Measurements from ENCODE around the gene TTC9C. TPM values are rescaled to one million over a fixed set of nuclear protein-coding genes. Genes with fewer than 3 reads are reported as not detected.

TTC9C gene
- total and polyA plus RNA-seq, 2 of the 13 experiments (the other 11 are each of a cell fraction or from before 2014, with no cell fraction given), result 28.0 to 36.4 TPM

- TF ChIP-seq HNRNPLL (IDR thresholded peaks at IDR 0.05; ENCODE audit: low read depth, low read length, poor library complexity, severe bottlenecking), result no peak
- no peak for TF ChIP-seq ZMYM4 (CRISPR knock-in tag; IDR thresholded peaks at IDR 0.05)
- TF ChIP-seq, protein P1, sequence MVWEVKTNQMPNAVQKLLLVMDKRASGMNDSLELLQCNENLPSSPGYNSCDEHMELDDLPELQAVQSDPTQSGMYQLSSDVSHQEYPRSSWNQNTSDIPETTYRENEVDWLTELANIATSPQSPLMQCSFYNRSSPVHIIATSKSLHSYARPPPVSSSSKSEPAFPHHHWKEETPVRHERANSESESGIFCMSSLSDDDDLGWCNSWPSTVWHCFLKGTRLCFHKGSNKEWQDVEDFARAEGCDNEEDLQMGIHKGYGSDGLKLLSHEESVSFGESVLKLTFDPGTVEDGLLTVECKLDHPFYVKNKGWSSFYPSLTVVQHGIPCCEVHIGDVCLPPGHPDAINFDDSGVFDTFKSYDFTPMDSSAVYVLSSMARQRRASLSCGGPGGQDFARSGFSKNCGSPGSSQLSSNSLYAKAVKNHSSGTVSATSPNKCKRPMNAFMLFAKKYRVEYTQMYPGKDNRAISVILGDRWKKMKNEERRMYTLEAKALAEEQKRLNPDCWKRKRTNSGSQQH (CRISPR knock-in tag; IDR thresholded peaks at IDR 0.05; ENCODE audit: low read depth), result no peak
- TF ChIP-seq, protein P2, sequence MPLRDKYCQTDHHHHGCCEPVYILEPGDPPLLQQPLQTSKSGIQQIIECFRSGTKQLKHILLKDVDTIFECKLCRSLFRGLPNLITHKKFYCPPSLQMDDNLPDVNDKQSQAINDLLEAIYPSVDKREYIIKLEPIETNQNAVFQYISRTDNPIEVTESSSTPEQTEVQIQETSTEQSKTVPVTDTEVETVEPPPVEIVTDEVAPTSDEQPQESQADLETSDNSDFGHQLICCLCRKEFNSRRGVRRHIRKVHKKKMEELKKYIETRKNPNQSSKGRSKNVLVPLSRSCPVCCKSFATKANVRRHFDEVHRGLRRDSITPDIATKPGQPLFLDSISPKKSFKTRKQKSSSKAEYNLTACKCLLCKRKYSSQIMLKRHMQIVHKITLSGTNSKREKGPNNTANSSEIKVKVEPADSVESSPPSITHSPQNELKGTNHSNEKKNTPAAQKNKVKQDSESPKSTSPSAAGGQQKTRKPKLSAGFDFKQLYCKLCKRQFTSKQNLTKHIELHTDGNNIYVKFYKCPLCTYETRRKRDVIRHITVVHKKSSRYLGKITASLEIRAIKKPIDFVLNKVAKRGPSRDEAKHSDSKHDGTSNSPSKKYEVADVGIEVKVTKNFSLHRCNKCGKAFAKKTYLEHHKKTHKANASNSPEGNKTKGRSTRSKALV (CRISPR knock-in tag; IDR thresholded peaks at IDR 0.05), result no peak
- TF ChIP-seq TARDBP (CRISPR knock-in tag; IDR thresholded peaks at IDR 0.05), result no peak; the same call in 1 of the 2 replicates
- peak; percentile 56; the same call in 1 of the 2 replicates for TF ChIP-seq ZNF337 (CRISPR knock-in tag; IDR thresholded peaks at IDR 0.05; ENCODE audit: borderline replicate concordance, low read depth)
- TF ChIP-seq ZNF331 (CRISPR knock-in tag; IDR thresholded peaks at IDR 0.05), result 0 out of 2 replicates have a peak, but pooled peaks have one; percentile 25
- no peak for TF ChIP-seq EZH2 (conservative IDR thresholded peaks at IDR 0.05; ENCODE audit: low read depth, low read length)
- TF ChIP-seq ZNF232 (CRISPR knock-in tag; IDR thresholded peaks at IDR 0.05; ENCODE audit: borderline replicate concordance), result peak; percentile 48; the same call in 1 of the 2 replicates
- no peak for TF ChIP-seq MYC (CRISPR knock-in tag; IDR thresholded peaks at IDR 0.05; ENCODE audit: borderline replicate concordance)
- no peak for TF ChIP-seq SATB2 (CRISPR knock-in tag; IDR thresholded peaks at IDR 0.05)
- 0 out of 2 replicates have a peak, but pooled peaks have one; percentile 39 for TF ChIP-seq IKZF5 (CRISPR knock-in tag; IDR thresholded peaks at IDR 0.05)
- TF ChIP-seq ZBTB20 (CRISPR knock-in tag; IDR thresholded peaks at IDR 0.05; ENCODE audit: borderline replicate concordance, low read depth), result no peak; the same call in 1 of the 2 replicates
- peak; percentile 64; the same call in 1 of the 2 replicates for TF ChIP-seq ETV5 (CRISPR knock-in tag; IDR thresholded peaks at IDR 0.05; ENCODE audit: borderline replicate concordance)
- TF ChIP-seq, protein P3, sequence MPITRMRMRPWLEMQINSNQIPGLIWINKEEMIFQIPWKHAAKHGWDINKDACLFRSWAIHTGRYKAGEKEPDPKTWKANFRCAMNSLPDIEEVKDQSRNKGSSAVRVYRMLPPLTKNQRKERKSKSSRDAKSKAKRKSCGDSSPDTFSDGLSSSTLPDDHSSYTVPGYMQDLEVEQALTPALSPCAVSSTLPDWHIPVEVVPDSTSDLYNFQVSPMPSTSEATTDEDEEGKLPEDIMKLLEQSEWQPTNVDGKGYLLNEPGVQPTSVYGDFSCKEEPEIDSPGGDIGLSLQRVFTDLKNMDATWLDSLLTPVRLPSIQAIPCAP (CRISPR knock-in tag; IDR thresholded peaks at IDR 0.05; ENCODE audit: low read depth), result no peak
- no peak for TF ChIP-seq ZFP36L2 (CRISPR knock-in tag; IDR thresholded peaks at IDR 0.05)
- peak; percentile 90 for TF ChIP-seq DRAP1 (CRISPR knock-in tag; IDR thresholded peaks at IDR 0.05)
- no peak for TF ChIP-seq ZNF740 (CRISPR knock-in tag; IDR thresholded peaks at IDR 0.05)
- TF ChIP-seq HIVEP1 (CRISPR knock-in tag; IDR thresholded peaks at IDR 0.05), result peak; percentile 52; the same call in 1 of the 2 replicates
- TF ChIP-seq, protein P4, sequence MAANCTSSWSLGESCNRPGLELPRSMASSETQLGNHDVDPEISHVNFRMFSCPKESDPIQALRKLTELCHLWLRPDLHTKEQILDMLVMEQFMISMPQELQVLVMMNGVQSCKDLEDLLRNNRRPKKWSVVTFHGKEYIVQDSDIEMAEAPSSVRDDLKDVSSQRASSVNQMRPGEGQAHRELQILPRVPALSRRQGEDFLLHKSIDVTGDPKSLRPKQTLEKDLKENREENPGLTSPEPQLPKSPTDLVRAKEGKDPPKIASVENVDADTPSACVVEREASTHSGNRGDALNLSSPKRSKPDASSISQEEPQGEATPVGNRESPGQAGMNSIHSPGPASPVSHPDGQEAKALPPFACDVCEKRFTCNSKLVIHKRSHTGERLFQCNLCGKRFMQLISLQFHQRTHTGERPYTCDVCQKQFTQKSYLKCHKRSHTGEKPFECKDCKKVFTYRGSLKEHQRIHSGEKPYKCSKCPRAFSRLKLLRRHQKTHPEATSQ (CRISPR knock-in tag; IDR thresholded peaks at IDR 0.05; ENCODE audit: borderline replicate concordance), result no peak
- TF ChIP-seq SSRP1 (CRISPR knock-in tag; IDR thresholded peaks at IDR 0.05), result no peak
Measured at GRCh38 chr11:62705880-62706849, 22.1 kb upstream of the TTC9C start (continued).
